ENCODE measurements around the gene PXMP4.

Gene PXMP4

DNA sequence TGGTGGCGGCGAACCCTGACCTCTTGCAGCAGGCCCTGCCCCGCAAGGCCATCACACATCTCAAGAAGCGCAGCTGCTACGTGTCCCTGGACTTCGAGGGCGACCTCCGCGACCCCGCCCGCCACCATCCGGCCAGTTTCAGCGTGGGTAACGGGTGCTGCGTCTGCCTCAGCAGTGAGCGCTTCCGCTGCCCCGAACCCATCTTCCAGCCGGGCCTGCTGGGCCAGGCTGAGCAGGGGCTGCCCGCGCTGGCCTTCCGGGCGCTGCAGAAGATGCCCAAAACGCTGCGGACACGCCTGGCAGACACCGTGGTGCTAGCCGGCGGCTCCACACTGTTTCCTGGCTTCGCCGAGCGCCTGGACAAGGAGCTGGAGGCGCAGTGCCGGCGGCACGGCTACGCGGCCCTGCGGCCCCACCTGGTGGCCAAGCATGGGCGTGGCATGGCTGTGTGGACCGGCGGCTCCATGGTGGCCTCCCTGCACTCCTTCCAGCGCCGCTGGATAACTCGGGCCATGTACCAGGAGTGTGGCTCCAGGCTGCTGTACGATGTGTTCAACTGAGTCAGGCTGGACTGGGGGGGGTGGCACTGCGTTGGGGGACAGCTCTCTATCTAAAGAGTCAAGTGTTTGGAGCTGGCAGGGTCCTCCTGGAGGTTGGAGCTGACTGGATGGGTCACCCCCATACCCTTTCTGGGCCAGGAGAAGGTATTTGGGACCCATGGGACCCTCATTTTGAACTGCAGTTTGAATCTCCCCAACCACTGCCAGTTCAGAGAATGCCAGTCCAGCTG, 52.2 kb downstream of the PXMP4 start:
- DNase-seq = peak; percentile 83

DNA sequence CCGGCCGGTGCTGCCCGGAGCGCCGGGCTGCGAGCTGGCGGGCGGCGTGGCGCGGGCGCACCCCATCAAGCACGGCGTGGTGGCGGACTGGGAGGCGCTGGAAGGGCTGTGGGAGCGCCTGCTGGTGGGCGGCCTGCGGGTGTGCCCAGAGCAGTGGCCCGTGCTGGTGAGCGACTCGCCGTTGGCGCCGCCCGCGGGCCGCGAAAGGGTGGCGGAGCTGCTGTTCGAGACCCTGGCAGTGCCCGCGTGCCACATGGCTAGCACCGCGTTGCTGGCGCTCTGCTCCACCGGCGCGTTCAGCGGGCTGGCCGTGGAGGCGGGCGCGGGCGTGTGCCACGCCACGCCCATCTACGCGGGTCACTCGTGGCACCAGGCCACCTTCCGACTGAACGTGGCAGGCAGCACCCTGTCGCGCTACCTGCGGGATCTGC, 52.9 kb downstream of the PXMP4 start:
- peak; percentile 52 for DNase-seq

- DNase-seq = peak; percentile 88
These were observed 53.5 kb downstream of the PXMP4 start, which contains the start of gene ACTL10 for GRCh38 chr20:33666293-33667244. Gene ACTL10 (plus strand): TSS chr20:33666943. CDS start chr20:33667498, 555 bp downstream.

- DNase-seq = no peak
These were observed 55.4 kb downstream of the PXMP4 start for GRCh38 chr20:33664762-33665144.

DNA sequence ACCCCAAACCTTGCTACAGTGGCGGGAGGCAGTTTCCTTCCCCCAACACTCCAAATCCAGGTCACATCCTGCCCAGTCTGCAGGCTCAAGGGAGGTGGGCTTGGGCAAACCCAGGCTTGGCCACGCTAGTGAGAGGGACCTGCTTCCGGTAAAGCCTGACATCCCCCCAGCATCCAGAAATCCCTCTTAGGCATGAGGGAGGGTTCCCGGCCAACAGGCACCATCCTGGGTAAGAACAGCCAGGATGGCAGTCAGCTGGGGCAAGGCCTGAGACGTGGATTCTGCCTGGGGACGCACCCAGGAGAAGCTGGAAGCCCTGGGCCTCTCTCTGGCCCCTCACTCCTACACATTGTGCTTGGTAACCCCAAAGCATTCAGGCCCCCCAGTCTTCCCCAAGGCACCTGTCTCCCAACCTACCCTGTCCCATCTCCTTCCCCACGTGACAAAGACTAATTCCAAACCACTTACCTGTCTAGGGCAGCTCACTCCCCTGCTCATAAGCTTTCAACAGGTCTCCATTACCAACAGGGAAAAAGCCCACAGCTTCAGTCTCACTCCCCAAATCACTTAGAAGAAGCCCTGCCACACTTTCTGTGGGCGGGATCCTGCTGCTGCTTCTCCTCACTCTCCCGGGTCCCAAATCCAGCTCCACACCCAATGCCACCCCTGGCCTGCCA, 55.9 kb downstream of the PXMP4 start:
- no peak for DNase-seq

- peak; percentile 92 for DNase-seq
These were observed 56.7 kb downstream of the PXMP4 start for GRCh38 chr20:33663161-33664084.

GRCh38 chr20:33662172-33662571, 57.9 kb downstream of the PXMP4 start, which contains the start of gene C20orf144:
Gene C20orf144 (plus strand): TSS chr20:33662327. CDS start chr20:33662346, 19 bp downstream.
- DNase-seq = no peak

DNA sequence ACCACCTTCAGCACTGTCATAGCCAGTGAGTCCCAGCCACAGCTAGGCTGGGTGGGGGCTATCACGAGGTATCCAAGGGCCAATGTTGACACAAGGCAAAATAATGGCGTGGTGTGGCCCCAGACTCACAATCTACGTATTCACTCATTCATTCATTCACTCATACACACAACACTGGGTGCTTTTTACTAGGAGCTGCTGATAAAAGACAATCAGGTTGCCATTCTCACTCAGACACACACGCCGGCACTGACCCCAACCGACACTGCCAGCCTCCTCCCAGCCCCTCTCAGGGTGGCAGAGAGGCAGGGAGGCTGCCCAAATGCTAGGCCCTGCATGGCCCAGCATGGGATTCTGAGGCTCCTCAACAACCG, 59.4 kb downstream of the PXMP4 start:
- no peak for DNase-seq

DNA sequence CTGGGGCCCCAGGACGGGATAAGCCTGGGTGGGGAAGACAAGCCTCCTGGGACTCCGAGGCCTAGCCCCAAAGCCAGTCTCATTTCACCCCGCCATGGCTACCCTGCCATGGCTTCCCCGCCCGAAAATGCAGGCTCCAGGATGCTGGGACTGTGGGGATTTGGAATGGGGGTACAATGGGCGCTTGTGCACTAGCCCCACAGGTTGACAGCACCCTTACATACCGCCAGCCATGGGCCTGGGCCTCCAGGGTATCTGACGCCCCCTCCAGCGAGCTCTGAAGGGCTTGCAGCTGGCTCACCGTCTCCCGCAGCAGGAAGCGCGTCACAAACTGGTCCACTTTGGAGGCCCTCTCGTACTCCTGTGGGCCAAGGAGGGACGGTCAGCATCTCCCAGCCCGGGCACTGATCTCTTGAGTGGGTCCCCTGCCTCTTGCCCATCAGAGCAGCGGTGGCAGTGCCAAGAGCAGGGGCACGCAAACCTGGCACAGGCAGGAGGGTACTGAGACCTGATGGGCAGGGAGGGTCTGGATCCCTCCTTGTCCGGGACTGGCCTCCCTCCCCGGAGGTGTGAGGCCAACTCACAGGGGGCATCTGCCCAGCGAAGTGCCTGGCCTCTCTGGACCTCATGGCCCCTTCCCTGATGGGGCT, 60.0 kb downstream of the PXMP4 start:
- DNase-seq = no peak

DNA sequence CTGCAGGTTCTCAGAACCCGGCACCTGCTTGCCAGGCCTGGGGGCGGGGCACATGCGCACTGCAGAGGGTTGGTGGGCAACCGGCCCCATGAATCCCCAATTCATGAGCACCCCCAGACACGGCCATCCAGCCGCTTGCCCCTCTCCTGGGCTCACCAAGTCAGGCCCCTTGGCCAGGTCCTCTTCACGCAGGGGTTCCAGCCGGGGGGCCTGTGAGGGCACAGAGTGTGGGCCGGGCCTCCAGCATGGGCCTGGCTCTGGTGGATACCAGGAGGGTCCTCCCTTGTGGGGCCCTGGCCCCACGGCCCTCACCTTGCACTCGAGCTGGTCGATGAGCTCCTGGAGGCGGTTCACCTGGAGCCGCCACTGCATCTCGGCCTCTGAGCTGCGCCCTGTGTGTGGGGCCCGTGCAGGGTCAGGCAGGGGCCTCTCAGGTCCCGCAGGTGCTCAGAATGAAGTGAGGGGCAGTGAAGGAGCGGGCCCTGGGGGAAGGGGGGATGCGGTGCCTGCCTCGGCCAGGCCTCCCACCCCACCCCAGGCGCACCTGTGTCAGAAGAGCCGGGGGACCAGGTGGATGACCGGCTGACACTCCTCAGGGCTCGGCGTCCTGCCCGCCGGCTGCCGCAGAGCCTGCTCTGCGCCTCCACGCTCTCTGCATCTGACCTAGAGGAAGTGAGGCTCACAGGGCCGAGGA, 60.6 kb downstream of the PXMP4 start:
- DNase-seq = no peak

DNA sequence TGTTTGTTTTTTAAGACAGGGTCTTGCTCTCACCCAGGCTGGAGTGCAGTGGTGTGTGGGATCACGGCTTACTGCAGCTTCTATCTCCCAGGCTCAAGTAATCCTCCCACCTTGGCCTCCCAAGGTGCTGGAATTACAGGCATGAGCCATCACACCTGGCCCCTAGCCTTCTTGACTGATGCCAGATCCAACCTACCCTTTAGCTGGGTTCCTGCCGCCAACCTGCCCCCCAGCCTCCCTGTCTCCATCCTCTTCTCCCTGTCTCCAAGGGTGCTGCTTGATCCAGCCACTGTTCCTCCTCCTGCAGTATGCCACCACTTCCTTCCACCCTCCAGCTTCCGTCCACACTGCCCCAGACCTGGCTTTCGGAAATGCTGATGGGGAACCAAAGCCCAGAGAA, 61.2 kb downstream of the PXMP4 start:
- DNase-seq = no peak

DNA sequence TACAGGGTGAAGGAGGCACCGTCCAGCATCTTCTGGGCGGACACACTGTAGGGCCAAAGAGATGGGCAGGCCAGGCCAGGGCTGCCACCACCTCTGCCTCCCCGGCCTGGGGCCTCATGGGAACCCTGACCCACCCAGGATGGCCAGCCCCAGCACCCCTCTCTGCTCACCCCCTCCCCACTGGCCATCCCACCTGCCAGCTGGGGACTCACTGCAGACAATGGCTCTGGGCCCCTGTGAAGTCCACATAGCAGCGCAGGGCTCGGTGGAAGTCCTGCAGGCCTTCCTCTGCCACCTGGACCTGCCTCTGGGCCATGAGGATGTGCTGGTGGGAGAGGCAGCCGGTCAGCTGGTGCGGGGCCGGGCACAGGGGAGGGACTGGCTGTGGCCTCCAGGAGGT, 61.6 kb downstream of the PXMP4 start:
- no peak for DNase-seq

DNA sequence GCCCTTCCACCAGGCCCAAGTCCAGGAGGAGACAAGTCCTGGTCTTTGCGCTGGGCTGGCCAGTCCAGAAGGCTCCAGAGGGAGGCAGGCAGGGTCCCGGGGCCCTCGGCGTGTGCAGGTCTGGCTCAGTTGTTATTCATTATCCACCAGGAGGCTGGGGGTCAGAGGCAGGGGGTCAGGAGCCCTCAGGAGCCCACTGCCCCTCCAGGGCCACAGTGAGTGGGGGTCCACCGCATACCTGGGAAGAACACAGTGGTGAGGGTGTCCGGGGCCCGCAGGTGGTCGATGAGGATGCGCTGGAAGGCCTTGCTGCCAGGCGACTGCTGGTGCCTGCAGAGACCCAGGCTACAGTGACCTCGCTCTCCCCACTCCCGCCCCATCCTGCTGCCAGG, 62.4 kb downstream of the PXMP4 start:
- no peak for DNase-seq

GRCh38 chr20:33656783-33657703, 63.1 kb downstream of the PXMP4 start:
- no peak for DNase-seq

DNA sequence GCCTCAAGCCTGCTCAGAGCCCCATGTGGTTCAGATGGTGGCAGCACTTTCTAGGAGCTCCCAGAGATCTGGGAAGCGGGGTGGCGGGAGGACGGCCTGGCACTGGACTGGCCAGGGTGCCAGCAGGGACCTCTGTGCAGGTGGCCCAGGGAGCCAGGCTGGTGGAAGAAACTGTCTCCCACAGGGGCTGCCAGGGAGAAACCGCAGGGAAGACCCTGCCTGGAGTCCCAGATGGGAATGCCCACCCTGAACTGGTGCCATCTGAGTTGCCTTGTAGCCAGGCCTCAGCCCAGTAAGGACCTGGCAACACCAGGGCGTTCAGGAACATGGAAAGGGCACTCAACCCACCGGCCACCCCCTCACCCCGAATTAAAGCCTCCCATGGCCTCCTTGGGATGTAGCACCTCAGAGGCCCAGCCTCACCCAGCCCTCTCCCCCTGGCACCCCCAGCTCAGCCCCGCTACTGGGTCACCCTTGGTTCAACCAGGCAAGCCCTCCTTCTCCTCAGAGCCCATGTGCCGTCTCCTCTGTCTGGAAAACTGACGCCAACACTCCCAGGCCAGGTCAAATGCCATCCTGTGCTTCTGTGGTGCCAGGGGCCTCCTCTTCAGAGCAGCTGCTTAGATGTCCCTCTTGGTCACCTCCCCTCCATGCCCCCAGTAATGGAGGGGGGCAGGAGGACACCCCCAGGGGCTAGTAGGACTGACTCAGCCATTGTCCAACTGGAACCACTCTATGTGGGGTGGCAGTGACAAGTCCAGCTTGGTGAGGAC, 63.9 kb downstream of the PXMP4 start:
- no peak for DNase-seq

DNA sequence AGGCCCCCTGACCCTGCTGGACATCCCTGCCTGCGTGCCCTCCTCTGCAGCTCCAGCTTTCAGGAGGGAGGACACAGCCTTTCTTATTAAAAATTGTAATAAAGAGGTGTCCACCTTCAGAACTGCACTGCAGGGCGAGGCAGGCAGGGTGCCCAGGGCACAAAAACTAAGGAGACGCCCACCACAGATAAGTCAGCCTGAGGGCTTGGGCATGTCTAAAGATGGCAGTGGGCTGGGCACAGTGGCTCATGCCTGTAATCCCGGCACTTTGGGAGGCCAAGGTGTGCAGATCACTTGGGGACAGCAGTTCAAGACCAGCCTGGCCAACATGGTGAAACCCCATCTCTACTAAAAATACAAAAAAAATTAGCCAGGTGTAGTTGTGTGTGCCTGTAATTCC, 64.9 kb downstream of the PXMP4 start:
- DNase-seq = no peak

DNA sequence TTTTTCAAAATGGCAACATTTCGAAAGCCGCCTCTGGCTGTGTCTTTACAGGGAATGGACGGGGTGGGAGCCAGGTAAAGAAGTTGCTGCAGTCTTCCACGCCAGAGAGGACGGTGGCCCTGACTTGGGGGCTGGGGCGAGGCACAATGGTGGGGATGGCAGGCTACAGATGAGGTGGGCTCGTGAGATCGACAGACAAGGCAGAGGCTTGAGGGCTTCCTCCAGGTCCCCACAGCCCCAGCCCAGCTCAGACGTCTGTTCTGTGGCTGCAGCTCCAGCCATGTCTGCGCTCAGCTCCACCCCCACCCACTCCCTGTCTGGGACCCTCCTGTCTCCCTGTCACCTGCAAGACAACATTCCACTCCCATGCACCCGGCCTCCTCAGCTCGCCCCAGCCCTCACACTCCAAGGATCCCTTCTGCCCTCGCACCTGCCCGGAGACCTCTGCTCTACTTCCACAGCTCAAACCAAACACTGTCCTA, 65.4 kb downstream of the PXMP4 start:
- no peak for DNase-seq

- DNase-seq = no peak
These were observed 66.1 kb downstream of the PXMP4 start for GRCh38 chr20:33653900-33654596.
